GM12878 (cell line): ENCODE results near the gene GLI1. TPM values are rescaled to one million over a fixed set of nuclear protein-coding genes. Genes with fewer than 3 reads are reported as not detected.

Source experiments
- ATF7 ChIP-seq: fragments of 450-650 bp; IDR thresholded peaks from 2 replicates; pipeline ENCODE4 v1.6.1; 2016; ENCODE audit warnings: low read depth, mild to moderate bottlenecking
- BACH1 ChIP-seq: fragments of 450-650 bp; IDR thresholded peaks from 2 replicates; pipeline ENCODE4 v1.6.1; 2017; ENCODE audit warnings: mild to moderate bottlenecking, borderline replicate concordance
- BHLHE40 ChIP-seq, 2 experiments: fragments of 450-650 bp in 1 of 2; IDR thresholded peaks; 2 replicates each; pipeline ENCODE4 v1.6.1; 2011 to 2017; ENCODE audit warnings: low read depth in 2 of 2, borderline replicate concordance in 1 of 2, improper control_type of control experiment in 1 of 2, low read length in 1 of 2, mild to moderate bottlenecking in 1 of 2
- CEBPZ ChIP-seq: fragments of 150-350 bp; IDR thresholded peaks from 2 replicates; pipeline ENCODE4 v1.6.1; 2016; ENCODE audit warnings: low read depth, low read length
- CHD4 ChIP-seq: fragments of 200-600 bp; sonication (generic); IDR thresholded peaks from 2 replicates; pipeline ENCODE4 v1.6.1; 2016; ENCODE audit warnings: mild to moderate bottlenecking
- DPF2 ChIP-seq: fragments of 450-650 bp; IDR thresholded peaks from 2 replicates; pipeline ENCODE4 v1.6.1; 2017; ENCODE audit warnings: mild to moderate bottlenecking
- E4F1 ChIP-seq: fragments of 450-650 bp; IDR thresholded peaks from 2 replicates; pipeline ENCODE4 v1.6.1; 2018; ENCODE audit warnings: borderline replicate concordance, mild to moderate bottlenecking; ENCODE audit not compliant: partially characterized antibody
- ESRRA ChIP-seq: IDR thresholded peaks from 2 replicates; pipeline ENCODE4 v1.6.1; 2012; ENCODE audit warnings: mild to moderate bottlenecking, low read length, improper control_type of control experiment
- KDM1A ChIP-seq: fragments of 200-600 bp; sonication (generic); IDR thresholded peaks from 2 replicates; pipeline ENCODE4 v1.6.1; 2016; ENCODE audit warnings: borderline replicate concordance
- KLF5 ChIP-seq: fragments of 450-650 bp; IDR thresholded peaks from 2 replicates; pipeline ENCODE4 v1.6.1; 2014; ENCODE audit warnings: mild to moderate bottlenecking; ENCODE audit not compliant: partially characterized antibody
- LARP7 ChIP-seq: fragments of 450-650 bp; IDR thresholded peaks from 2 replicates; pipeline ENCODE4 v1.6.1; 2017; ENCODE audit warnings: mild to moderate bottlenecking
- MTA3 ChIP-seq: IDR thresholded peaks from 2 replicates; pipeline ENCODE4 v1.6.1; 2012; ENCODE audit warnings: low read length, inconsistent platforms, borderline replicate concordance
- NR2C1 ChIP-seq: fragments of 450-650 bp; IDR thresholded peaks from 2 replicates; pipeline ENCODE4 v1.6.1; 2017; ENCODE audit warnings: antibody characterized with exemption, mild to moderate bottlenecking, moderate library complexity
- NRF1 ChIP-seq: conservative IDR thresholded peaks from 2 replicates; pipeline ENCODE4 v1.6.1; 2011; ENCODE audit warnings: mild to moderate bottlenecking, low read depth, low read length, improper control_type of control experiment
- POLR2A ChIP-seq: IDR thresholded peaks from 2 replicates; pipeline ENCODE4 v1.6.1; 2011; ENCODE audit warnings: low read depth, mild to moderate bottlenecking, low read length
- POLR2AphosphoS2 ChIP-seq: IDR thresholded peaks from 2 replicates; pipeline ENCODE4 v1.6.1; 2011; ENCODE audit warnings: low read depth, mild to moderate bottlenecking, low read length, improper control_type of control experiment, moderate library complexity
- POLR2AphosphoS5 ChIP-seq: IDR thresholded peaks from 2 replicates; pipeline ENCODE4 v1.6.1; 2011; ENCODE audit warnings: mild to moderate bottlenecking, low read length, inconsistent platforms
- POU2F2 ChIP-seq: IDR thresholded peaks from 3 replicates; pipeline ENCODE4 v1.6.1; 2011; ENCODE audit warnings: low read depth, mild to moderate bottlenecking, low read length, borderline replicate concordance
- RBBP5 ChIP-seq: fragments of 200-600 bp; sonication (generic); conservative IDR thresholded peaks from 2 replicates; pipeline ENCODE4 v1.6.1; 2016
- RELB ChIP-seq: fragments of 450-650 bp; IDR thresholded peaks from 2 replicates; pipeline ENCODE4 v1.6.1; 2017; ENCODE audit warnings: low read depth, mild to moderate bottlenecking, moderate library complexity
- SMAD5 ChIP-seq: IDR thresholded peaks from 2 replicates; pipeline ENCODE4 v1.6.1; 2016; ENCODE audit warnings: antibody characterized with exemption, low read depth
- SMC3 ChIP-seq: IDR thresholded peaks from 2 replicates; pipeline ENCODE4 v1.6.1; 2011; ENCODE audit warnings: low read length, improper control_type of control experiment, borderline replicate concordance
- STAT3 ChIP-seq: IDR thresholded peaks from 2 replicates; pipeline ENCODE4 v1.6.1; 2011; ENCODE audit warnings: low read depth, low read length, improper control_type of control experiment
- TCF3 ChIP-seq: IDR thresholded peaks from 2 replicates; pipeline ENCODE4 v1.6.1; 2012; ENCODE audit warnings: low read depth, mild to moderate bottlenecking, low read length, borderline replicate concordance; ENCODE audit not compliant: insufficient read depth
- ZBED1 ChIP-seq: IDR thresholded peaks from 2 replicates; pipeline ENCODE4 v1.6.1; 2016; ENCODE audit warnings: borderline replicate concordance
- ZZZ3 ChIP-seq: IDR thresholded peaks from 2 replicates; pipeline ENCODE4 v1.6.1; 2011; ENCODE audit warnings: low read depth; ENCODE audit not compliant: control insufficient read depth, insufficient read length
- polyA plus RNA-seq, 11 experiments: library from polyadenylated mRNA; depleted of rRNA in 4 of 11; unstranded in 6 of 11; stranded (reverse) in 5 of 11; fragments of >200 nt; fragmentation: Nextera tagmentation in 4 of 11; fragmentation: Illumina TruSeq in 1 of 11; extraction: Ambion mirVana in 4 of 11; extraction: Trizol in 1 of 11; gene quantifications; 1 replicate in 1 of 11; 2 replicates in 10 of 11; pipeline versions ENCODE4 v1.2.1 to v1.2.3, GENCODE V29; 2011 to 2016; ENCODE audit warnings: inconsistent platforms in 2 of 11, missing spikeins in 2 of 11, low read depth in 1 of 11
- total RNA-seq, 4 experiments: library from RNA; depleted of rRNA in 3 of 4; stranded (reverse); fragments of >200 nt in 3 of 4; fragmentation: Illumina TruSeq in 1 of 4; extraction: Trizol in 1 of 4; gene quantifications; 2 replicates each; pipeline versions ENCODE4 v1.2.1 to v1.2.3, GENCODE V29; 2013 to 2021

The GLI1 gene
- total and polyA plus RNA-seq, 10 of the 15 experiments (the other 5 are each of a cell fraction or from before 2014, with no cell fraction given), result 0.27 to 1.2 (median 0.49) TPM

- TF ChIP-seq RELB (peak; percentile 35), LARP7 (peak; percentile 87; the same call in 1 of the 2 replicates), BACH1 (peak; percentile 75), NR2C1 (peak; percentile 55), POLR2A (peak; percentile 91), STAT3 (no peak), BHLHE40 (IDR thresholded peaks at IDR 0.05; ENCODE audit: borderline replicate concordance in 1 of 2, low read depth in 2 of 2, low read length in 1 of 2) (peak; percentile 64 to 85; a peak in 3 of 4 replicates), KDM1A (no peak), ESRRA (peak; percentile 15; the same call in 1 of the 2 replicates), POLR2AphosphoS5 (peak; percentile 100), RBBP5 (no peak), KLF5 (peak; percentile 91), TCF3 (peak; percentile 86; the same call in 1 of the 2 replicates), ATF7 (peak; percentile 57), SMAD5 (peak; percentile 98), ZZZ3 (no peak), NRF1 (no peak), E4F1 (peak; percentile 58), ZBED1 (peak; percentile 65; the same call in 1 of the 2 replicates), SMC3 (no peak), CHD4 (no peak), POLR2AphosphoS2 (peak; percentile 99), MTA3 (no peak; the same call in 1 of the 2 replicates), POU2F2 (peak; percentile 98), CEBPZ (no peak), DPF2 (no peak)
These were observed 60.7 kb downstream of the GLI1 start, which contains the start of gene DDIT3 (continued) for GRCh38 chr12:57520053-57520818.
